WI38 (cell line): ENCODE measurements around the gene RTN3.

ENCODE experiments used
- H3K4me3 ChIP-seq: 2 replicates; pipeline ENCODE4 v1.5.1; 2011; ENCODE audit warnings: low read depth, mild to moderate bottlenecking, control low read depth, low read length
- TF ChIP-seq, protein P1 (sequence below): IDR thresholded peaks from 2 replicates; pipeline ENCODE4 v1.5.1; 2012; ENCODE audit warnings: low read depth, mild to moderate bottlenecking, control low read depth, low read length

The RTN3 gene

DNA sequence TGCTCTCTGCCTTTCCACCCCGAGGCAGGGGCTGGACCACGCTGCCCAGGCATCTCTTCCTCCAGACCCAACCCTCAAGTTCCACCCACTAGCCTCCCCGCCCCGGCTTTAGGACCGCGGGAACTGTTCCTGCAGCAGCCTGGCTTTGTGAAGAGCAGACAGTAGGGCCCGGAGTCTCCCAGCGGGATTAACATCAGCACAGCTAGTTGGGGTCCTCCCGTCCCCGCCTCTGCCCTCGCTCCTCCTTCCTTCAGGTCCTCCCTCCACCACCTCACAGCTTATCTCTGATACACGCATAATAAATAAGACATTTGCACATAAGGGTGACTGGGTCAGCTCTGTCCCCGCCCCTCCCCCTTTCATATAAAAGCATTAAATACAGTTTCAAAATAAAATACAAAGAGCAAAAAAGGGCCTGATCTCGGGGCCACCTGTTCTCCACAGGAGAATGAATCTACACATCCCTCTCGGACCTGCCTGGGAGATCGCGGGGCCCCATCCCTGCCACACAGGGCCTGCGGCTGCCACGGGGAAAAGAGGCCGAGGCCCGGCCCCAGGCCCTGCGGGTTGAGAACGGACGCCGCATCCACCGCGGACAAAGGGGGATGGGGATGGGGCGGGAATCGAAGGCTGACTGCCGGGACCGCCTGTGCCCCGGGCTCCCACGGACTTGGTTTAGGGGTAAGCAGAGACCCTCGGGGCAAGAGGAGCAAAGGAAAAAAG, 80.8 kb downstream of the RTN3 start:
- H3K4me3 ChIP-seq = no peak overlapping the region
- TF ChIP-seq, protein P1, sequence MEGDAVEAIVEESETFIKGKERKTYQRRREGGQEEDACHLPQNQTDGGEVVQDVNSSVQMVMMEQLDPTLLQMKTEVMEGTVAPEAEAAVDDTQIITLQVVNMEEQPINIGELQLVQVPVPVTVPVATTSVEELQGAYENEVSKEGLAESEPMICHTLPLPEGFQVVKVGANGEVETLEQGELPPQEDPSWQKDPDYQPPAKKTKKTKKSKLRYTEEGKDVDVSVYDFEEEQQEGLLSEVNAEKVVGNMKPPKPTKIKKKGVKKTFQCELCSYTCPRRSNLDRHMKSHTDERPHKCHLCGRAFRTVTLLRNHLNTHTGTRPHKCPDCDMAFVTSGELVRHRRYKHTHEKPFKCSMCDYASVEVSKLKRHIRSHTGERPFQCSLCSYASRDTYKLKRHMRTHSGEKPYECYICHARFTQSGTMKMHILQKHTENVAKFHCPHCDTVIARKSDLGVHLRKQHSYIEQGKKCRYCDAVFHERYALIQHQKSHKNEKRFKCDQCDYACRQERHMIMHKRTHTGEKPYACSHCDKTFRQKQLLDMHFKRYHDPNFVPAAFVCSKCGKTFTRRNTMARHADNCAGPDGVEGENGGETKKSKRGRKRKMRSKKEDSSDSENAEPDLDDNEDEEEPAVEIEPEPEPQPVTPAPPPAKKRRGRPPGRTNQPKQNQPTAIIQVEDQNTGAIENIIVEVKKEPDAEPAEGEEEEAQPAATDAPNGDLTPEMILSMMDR = no peak

DNA sequence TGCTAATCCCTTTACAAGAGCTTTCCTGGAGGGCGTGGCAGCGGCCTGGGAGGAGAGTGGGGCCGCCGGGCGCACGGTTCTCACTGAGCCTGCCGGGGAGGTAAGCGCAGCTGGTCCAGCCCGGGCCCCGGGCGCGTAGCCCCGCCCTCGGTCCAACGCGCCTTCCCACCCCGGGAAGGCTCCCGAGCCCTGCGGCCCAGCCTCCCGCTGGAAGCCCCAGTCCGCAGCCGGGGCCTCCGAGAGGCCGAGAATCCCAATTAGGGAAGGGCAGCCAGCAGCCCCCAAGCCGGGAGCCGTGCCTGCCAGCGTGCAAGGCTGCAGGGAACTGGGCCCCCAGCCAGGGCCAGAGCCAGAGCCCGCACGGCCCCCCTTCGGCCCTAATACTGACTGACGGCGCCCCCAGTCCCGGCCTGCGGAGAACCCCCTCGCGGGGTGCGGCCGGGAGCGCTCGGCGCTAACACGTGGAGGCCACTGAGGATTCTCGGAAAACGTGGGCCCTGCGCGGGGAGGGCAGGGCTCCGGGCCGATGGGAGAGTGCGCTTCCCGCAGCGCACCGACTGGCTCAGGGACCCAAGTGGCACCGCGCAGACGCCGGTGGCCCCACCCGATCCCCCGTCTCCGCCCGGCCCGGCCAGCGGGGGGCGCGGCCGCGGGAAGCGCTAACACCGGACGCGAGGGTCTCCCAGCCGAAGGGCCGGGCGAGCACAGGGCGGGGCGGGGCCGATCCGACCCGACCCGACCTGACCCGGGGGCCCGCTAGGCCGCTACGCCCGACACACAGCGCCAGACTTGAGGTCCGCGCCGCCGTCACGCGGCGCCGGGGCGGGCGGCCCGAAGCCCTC, 81.6 kb downstream of the RTN3 start:
- H3K4me3 ChIP-seq = no peak overlapping the region

DNA sequence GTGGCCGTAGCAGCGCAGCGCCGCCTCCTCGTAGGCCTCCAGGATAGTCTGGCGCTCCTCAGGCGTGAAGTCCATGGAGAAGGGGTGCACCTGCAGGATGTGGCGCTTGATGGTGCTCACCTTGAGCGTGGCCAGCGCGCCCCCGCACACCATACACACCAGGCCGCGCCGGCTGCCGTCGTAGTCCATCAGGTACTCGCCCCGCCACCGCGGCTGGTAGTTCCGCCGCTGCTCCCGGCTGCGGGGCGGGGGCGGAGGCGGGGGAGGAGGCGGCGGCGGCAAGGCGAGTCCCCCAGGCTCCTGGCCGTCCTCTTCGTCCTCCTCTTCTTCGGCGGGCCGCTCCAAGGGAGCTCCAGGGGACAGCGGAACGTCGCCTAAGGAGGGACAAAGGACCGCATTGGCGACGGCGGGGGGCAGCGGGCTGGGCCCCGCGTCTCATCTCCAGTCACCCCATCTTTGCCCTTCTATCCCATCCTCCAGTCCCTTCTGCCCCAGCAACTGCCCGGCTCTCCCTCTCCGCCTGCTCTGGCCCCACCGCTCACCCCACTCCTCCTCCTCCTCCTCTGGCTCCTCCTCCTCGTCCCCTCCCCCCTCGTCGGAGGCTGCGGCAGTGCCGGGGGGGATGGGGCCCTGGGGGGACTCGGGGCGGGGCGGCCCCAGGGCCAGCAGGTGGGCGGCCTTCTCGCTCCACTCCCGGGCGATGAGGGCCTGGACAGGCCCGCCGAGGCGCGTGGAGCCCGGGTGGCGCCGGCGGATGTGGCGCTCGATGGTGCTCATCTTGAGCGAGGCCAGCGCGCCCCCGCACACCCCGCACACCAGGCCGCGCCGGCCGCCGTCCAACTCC, 82.4 kb downstream of the RTN3 start:
- H3K4me3 ChIP-seq = no peak overlapping the region

More for the DNA sequence above, 81.6 kb downstream of the RTN3 start:
- TF ChIP-seq, protein P1 = no peak

DNA sequence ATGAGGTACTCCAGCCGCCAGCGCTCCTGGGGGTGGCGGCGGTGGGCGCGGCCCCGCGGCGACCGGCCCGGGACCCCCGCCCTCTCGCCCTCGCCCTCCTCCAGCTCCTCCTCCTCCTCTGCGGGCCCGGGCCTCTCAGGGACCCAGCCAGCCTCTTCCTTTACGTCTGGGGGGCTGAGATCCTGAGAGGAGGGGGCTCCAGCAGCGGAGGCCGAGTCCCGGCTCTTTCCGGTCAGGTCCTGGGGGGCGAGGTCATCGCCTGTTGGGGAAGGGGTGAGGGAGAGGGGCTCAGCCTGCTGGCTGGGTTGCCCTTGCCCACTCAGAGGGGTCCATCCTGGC, 83.0 kb downstream of the RTN3 start:
- H3K4me3 ChIP-seq = no peak overlapping the region
- TF ChIP-seq, protein P1 = no peak

More for the DNA sequence above, 82.4 kb downstream of the RTN3 start:
- TF ChIP-seq, protein P1 = no peak

DNA sequence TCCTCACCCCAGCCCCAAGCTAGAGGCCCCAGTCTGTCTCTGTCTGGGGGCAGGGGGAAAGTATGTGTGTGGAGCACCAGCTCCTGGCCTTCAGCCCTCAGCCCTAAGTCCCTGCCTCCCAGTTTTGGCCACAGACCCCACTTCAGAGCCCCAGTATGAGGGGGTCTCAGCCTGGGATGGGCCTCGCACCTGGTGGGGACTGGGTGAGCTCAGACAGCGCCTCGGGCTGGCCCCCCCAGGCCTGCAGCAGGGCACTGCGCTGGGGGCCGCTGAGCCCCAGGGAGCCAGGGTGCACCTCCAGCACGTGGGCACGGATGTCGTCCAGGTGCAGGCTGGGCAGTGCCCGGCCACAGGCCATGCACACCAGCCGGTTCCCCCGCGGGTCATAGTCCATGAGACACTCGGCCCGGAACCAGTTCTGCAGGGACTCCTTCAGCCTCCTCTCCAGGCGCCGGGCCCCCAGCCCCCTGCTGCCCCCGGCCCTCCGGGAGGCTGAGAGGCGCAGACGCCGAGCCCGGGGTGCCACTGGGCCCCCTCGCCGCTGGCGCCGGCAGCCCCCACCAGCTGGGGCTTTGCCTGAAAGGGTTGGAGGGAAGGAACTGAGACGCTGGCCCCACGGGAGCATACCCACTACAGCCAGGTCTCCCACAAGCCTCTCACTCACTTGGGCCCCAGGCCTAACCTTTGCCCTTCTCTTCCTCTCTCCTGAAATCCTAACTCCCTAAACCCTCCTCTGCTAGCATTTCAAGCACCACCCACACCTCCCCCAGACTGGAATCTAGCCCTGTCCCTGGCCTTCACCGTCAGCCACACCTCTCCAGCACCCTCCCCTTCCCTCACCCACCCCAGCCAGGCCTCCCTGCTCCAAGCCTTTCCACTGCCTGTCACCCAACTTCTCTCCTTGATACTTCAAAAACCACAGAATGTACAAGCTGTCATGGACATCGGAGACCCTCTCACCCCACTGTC, 83.7 kb downstream of the RTN3 start:
- no peak overlapping the region for H3K4me3 ChIP-seq
- TF ChIP-seq, protein P1 = no peak

DNA sequence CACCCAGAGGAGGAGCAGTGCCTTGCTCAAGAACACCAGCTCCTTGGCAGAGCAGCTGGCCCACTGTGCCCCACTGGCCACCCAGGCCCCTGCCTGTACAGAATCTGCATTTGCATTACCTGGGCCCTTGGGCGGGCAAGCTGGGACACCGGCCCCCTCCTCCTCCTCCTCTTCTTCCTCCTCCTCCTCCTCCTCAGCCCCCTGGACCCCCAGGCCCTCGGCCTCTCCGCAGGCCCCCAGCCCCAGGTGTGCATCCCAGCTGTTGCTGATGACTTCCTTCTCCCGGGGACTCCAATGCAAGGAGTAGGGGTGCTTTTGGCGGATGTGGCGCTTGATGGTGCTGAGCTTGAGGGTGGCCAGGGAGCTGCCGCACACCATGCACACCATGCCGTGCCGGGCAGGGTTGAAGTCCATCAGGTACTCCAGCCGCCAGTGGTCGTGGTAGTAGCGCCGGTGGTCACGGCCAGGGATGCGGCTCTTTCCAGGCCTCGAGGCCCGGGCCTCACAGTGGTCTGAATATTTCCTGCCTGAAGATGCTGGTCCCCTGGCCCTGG, 84.5 kb downstream of the RTN3 start:
- TF ChIP-seq, protein P1 = no peak
- H3K4me3 ChIP-seq = no peak overlapping the region
